HG02970 (cell line): ENCODE data around the gene TET2.

Experiments
- ATAC-seq: cut with Tn5 transposase; IDR thresholded peaks from one replicate; pipeline ENCODE4 v1.9.1; 2021; ENCODE audit warnings: mild to moderate bottlenecking, moderate library complexity, moderate number of reproducible peaks; ENCODE audit not compliant: unreplicated experiment, low FRiP score

Gene TET2

DNA sequence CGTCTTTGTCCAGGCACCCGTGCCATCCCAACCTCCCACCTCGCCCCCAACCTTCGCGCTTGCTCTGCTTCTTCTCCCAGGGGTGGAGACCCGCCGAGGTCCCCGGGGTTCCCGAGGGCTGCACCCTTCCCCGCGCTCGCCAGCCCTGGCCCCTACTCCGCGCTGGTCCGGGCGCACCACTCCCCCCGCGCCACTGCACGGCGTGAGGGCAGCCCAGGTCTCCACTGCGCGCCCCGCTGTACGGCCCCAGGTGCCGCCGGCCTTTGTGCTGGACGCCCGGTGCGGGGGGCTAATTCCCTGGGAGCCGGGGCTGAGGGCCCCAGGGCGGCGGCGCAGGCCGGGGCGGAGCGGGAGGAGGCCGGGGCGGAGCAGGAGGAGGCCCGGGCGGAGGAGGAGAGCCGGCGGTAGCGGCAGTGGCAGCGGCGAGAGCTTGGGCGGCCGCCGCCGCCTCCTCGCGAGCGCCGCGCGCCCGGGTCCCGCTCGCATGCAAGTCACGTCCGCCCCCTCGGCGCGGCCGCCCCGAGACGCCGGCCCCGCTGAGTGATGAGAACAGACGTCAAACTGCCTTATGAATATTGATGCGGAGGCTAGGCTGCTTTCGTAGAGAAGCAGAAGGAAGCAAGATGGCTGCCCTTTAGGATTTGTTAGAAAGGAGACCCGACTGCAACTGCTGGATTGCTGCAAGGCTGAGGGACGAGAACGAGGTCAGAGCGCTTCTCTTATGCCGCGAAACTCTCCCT is at the start of gene TET2:
Gene TET2 (plus strand): TSS at position 601 of the 740 bp plus-strand sequence. CDS start 87,067 bp downstream, outside the sequence.
- peak; percentile 79 for ATAC-seq

DNA sequence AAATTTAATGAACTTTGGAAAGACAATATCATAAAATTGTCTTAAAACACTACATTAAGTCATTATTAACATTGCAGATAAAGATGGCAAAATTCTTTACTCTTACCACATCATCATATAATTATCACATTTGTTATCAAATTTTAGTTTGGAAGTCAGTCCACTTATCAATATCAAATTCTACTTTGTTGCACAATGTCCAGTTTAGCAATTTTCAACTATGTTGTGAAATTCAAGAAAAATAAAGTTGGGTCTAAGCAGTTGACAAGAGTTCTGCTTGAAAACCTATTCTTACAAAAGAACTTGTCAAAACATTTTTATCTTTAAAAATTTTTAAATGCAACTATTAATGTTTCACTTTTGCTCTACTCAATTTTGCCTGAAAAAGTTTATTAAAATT is 44.7 kb upstream of the TET2 start:
- ATAC-seq = no peak

DNA sequence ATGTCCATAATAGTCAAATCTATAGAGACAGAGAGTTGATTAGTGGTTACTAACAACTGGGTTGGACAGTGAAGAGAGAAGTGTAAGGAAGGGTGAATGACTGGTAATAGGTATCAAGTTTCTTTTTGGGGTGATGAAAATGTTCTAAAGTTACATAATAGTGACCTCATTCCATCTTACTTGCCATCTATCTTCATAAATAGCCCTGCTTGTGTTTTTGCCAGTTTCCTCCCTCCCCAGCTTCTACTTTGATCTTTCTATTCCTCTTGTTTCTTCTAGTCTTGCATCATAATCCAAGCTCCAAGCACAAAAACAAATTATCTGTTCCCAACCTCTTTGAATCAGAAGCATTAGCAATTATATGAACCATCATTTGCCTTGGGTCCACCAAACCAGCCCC is 40.2 kb upstream of the TET2 start:
- ATAC-seq = no peak

DNA sequence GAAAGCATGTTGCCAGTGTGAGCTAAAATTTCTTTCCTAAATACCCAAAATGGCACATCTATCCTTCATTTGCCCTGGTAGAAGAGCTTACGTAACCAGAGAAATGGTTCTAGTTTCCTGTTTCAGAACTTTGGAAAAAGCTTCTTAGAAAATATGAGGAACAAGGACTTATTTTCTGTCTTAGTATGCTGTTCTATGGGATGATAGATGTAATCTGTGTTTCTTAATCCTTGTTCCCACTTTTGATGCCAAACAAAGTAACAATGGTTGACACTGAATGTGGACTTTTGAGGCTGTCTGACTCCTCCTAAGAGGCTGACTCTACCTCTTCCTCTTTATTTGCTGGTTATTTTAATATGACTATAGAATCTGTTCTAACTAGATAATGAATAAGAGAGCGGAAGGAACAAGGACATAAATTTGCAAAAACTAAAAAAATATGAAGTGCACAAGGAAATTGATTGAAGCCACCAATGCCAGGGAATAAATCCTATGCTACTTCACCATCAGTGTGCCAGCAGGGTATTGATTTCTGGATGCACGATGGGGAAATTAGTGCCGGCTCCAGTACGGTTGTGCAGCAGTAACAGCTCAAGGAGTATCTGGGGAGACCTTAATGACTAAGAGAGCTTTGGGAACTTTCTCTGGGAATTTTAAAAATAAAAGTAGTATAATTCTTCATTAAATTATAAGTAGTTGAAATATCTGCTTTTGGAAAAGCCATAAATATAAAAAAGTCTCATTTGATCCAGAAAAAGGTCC is 39.4 kb upstream of the TET2 start:
- no peak for ATAC-seq

DNA sequence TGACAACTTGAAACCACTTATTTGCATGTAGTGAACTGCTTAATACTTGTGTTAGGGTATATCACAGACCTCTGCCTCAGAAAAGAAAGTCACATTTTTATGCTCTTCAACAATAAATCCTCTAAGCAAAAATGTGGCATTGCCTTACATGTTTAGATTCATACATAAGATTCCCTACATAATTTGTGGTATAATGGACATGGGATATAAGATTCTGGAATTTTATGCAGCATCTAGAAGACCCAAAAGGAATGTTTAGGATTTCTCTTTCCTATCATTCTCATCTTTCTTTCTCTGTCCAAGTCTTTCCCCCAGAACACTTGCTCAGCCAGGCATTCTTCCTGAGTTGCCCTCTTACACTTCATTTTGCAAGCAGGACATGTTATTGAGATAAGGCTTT is 37.7 kb upstream of the TET2 start:
- no peak for ATAC-seq

DNA sequence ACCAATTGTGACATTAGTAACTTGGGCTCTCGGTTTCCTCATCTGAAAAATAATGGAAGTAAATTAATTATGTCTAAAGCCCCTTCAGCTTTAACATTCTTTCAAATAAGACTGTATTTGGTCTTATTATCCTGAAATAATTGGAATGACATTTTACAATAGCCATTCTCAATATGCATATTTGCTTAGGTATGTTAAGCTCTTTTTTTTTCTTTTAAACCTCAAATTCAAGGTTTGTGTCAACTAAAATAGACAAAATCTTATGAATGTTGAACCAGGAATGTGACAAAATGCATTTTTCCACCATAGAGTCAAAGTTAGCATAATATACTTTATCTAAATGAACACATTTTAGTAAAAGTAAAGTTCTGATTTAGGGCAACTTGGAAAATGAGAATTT is 34.4 kb upstream of the TET2 start:
- ATAC-seq = no peak

DNA sequence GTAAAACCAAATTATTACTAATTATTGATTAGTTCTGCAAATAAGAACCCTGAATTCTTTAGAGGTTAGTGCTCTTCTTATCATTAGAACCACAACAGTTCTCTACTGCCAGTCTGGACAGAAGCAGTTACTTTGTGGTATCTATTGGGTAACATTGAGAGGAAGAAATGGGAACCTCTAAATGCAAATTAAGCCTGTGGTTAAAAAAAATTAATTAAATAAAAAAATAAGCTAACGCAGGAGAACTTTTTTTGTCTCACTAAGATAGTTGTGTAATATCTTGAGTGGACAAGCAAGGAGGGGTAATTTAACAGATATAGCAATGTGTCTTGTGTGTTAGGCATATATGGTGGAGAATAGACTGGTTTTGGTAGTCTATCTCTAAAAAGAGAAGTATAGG is 32.9 kb upstream of the TET2 start:
- no peak for ATAC-seq

DNA sequence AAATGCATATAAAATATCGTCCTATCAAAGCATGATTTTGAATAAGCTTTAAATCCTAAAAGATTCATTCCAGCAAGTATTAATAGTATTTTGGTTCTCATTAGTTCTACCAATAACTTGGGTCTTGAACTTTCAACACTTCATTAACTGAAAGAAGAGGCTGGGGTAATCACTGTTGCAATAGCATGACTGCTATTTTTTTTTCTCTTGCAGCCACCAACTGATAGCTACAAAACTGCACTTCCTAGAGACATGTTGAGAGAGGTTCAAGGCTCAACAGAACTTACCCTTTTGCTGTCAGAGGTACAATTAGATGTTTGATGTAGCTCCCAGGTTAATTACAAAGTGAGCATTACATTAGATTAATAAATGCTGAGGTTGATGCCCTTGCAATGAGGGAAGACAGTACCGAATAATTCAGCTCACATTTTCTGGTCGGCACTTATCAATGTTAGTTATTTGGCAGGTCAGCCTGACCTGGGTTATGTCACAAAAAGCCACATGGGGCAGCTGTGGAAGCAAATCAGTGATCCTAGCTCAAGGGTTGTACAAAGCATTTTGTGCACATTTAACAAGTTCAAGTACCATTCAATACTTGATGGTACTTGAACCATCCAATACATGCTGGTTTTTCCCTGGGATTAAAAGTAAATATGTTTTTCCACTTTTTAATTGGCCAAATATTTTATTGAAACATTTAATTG is 29.9 kb upstream of the TET2 start:
- ATAC-seq = no peak

DNA sequence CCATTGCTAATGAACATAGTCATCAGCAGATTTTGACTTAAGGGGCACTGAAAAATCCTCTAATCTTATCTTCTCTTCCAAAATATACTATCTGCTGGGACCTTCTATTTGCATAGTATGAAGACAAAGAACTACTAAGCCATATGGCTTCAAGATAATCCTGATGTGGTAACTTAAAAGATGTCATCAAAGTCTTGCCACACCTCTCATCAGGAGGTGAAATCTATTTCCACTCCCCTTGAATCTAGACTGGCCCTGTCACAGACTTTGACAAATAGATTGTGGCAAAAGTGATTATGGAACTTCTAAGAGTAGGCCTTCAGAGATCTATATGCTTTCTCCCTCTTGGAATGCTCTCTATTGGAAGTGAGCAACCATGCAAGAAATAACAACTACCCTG is 27.3 kb upstream of the TET2 start:
- no peak for ATAC-seq

DNA sequence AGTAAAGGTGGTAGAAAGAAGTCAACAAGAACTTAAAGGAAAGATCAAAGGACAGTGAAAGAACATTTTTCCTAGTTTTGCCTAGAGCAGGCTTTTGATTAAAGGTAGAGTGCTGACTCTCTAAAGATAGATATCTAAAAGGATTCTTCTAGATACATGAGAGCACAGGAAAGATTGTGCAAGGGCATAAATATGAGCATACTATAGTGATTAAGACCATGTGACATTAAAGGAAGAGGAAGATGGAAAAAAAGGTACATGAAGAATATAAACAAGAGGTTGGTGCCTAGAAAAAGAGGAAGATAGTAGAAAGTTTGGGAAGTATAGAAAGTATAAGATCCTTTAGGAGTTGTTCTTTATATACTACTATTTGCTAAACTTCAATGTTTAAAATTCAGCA is 26.1 kb upstream of the TET2 start:
- no peak for ATAC-seq

DNA sequence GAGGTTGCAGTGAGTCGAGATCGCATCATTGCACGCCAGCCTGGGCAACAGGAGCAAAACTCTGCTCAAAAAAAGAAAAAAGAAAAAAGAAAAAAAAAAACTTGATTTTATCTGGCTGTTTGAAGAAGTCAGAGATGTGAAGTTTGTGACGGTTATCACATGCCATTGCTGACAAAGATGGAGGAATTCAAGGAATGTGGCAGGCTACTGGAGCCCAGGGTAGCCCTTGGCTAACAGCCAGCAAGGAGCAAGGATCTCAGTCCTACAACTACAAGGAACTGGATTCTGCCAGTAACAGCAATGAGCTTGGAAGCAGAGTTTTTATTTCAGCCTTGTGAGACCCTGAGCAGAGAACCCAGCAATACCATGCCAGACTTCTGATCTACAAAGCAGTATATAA is 24.3 kb upstream of the TET2 start:
- ATAC-seq = no peak

DNA sequence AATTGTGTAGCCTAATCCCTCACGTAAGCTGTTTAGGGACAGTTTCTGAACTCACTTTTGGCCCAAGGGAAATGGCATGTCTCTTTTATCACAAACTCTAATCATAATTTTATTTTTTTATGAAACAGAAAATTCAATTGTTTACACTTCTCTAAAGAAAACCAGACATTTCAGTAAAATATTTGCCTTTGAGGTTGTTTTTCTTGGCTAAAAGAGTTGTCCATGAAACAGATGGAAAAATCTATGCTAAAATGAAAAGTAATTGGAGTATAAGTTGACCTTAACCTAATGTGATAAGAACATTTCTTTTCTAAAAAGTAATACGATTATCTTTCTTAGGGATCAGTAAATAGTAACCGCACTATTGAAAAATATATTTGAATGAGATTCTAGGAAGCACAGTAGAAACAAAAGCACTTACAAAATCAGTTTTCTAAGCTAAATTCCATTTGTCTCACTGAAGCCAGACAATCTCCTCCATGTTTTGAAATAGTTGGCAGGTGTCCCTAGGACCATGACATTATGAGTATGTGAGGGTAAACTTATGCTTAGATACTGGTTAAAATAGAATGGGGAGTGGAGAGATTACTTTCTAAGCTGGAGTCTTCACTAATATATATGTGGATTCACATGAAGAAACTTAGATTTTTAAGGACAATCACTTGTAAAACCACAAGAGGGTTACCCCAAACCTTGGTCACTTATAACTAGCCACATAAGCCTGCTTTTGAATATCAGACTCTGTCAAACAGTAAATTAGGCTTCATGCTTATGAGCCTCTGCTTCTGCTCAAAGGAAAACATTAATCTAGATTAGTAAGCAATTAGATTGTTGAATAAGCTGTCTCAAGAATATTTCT is 20.1 kb upstream of the TET2 start:
- ATAC-seq = no peak

DNA sequence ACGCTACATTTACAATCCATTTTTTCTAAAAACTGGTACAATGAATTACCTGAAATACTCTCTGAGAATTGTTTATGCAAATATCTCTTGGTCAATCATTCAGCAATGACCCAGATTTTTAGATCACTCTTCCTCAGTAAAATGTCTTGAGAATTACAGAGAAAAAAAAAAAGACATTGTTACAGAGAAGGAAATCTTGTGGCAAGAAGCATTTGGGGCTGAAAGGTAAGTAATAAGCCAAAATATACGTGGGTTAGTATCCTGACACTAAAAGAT is 19.6 kb upstream of the TET2 start:
- ATAC-seq = no peak

DNA sequence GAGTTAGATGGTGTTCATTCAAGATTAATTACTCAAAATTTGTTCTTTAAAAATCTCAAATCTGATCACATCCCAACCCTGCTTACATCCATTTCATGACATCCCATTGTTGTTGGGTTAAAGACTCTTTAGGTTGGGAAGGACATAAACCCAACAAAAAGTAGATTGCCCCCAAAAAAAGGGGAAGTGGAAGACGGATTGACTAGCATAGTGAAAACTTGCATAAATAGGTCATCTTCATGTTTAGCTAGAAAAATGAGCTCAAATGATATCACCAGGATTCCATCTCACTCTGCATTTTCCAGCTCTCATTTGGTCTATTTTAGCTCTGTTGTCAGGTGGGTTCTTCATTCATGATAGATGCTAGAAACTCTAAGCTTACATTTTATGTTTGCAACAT is 18.5 kb upstream of the TET2 start:
- ATAC-seq = no peak

DNA sequence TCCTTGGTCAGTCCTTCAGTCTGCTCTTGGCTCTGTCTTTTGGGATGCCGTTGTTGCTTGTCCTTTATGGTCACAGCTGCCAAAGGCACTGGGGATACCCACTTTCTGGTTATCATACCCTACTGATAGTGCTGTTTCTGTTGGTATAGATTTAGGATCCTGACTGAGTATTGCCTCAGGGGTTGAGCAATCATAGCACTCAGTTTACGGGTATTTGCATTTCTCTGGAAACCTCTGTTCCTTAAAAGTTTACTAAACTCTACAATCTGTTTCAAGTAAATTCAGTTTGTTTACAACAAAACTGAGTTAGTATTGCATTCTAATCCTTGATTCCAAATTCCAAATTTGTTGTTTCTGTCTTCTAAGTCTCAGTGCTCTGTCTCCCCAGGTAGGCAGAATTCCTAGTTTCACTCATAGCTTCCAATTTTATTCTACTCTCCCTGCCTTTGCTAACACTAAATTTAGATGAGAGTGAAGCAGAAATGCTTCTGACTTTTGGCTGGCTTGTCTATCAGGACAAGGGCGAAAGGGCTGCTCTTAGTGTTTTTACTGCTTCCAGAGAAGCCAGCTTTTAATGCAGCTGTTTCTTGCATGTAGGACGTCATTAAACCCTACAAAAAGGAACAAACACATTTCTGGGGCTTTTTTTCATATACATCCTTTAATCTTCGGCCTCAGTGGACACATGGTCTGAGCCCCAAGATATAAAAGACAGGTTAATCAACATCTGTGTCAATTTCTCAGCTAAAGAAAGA is 17.2 kb upstream of the TET2 start:
- ATAC-seq = no peak

DNA sequence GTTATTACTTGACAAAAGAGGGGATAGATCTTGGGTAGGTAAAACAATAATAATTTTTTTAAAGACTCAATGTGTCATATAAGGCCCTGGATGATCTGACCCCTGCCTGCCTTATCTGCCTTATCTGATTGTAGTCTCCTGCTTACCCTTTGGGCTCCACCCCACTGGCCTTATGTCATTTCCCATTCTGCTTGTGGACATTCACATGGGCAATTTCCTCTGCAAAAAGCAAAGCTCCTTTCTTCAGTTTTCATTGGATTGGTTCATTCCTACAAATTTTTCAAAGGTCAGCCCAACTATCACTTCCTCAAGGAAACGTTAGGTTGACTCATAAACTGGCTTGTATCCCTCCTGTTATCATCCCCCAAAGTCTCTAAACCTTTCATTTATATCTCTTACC is 15.7 kb upstream of the TET2 start:
- no peak for ATAC-seq

DNA sequence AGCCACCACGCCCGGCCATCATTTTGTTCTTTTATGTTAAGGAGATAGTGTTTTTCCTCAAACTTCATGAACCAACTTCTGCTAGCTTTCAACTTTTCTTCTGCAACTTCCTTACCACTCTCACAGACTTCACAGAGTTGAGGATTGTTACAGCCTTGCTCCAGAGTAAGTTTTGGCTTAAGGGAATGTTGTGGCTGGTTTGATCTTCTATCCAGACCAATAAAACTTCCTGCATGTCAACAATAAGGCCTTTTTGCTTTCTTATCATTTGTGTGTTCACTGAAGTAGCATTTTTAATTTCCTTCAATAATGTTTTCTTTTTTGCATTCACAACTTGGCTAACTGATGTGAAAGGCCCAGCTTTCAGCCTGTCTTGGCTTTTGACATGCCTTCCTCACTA is 12.7 kb upstream of the TET2 start:
- ATAC-seq = no peak

DNA sequence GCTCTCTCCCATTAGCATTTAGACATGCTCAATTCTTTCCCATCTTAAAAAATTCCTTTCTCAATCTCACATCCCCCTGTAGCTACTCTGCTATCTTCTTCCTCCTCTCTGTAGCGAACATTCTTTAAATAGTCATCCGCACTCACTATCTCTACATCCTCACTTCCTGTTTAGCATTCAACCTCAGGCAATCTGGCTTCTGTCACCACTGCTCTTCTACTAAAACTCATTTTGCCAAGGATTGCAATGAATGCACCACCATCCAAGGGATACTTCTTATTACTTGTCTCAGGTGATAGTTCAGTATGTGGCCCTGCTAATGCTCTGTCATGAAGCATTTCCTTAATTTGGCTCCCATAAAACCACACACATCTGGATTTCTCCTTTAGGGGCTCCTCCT is 10.9 kb upstream of the TET2 start:
- no peak for ATAC-seq

DNA sequence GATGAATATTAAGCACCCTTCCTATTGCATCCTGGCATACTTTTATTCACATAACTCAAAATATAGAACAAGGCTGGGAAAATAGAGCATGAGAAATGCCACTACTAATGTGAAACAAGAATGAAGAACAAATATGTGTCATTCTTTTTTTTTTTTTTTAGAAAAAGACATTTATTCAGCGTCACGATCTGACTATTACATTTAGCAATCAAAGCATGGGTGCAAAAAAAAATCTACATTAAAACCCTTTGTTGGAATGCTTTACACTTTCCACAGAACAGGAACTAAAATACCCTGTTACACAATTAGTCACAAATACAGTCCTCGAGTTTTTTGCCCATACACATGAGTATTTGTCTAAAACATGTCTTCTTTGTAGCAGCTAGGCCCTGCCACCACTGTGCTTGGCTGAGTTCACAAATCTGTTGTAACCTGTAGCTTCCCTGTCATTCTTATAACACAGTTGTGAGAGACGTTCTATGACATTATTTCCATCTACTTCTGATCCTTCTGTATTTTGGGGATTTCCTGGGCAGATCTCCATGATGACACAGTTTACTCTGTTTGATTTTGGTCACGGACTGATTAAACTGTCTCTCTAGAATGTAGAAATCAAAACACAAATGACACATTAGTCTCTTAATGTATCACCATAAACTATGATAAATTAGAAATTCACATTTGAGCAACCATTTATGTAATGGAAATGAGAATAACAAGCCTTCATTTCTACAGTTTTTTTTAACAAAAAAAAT is 9.4 kb upstream of the TET2 start:
- no peak for ATAC-seq
